ENCODE data around the gene SLC4A1AP.

SLC4A1AP gene

GRCh38 chr2:27705851-27706622 is 42.3 kb downstream of the SLC4A1AP start:
- peaks cover 8% of the 10 kb centered on the region for H3K4me1 Mint-ChIP-seq
- H3K4me3 Mint-ChIP-seq, result no peak overlapping the region
- H3K9me3 Mint-ChIP-seq, result no peaks in the 10 kb centered on the region
- H3K27me3 Mint-ChIP-seq, result peaks cover 10% of the 10 kb centered on the region
- ATAC-seq, result no peak
- no peak overlapping the region for H3K27ac Mint-ChIP-seq
- H3K36me3 Mint-ChIP-seq, result no peaks in the 10 kb centered on the region

GRCh38 chr2:27707462-27708256 is 44.0 kb downstream of the SLC4A1AP start:
- H3K27ac Mint-ChIP-seq, result no peak overlapping the region
- H3K4me1 Mint-ChIP-seq, result peaks cover 8% of the 10 kb centered on the region

GRCh38 chr2:27708257-27708654 is 44.6 kb downstream of the SLC4A1AP start:
- Mint-ChIP-seq H3K36me3 (no peaks in the 10 kb centered on the region), H3K27me3 (peaks cover 27% of the 10 kb centered on the region), H3K4me3 (no peak overlapping the region), H3K4me1 (peaks cover 8% of the 10 kb centered on the region), H3K27ac (no peak overlapping the region), H3K9me3 (no peaks in the 10 kb centered on the region)
- ATAC-seq, result no peak

More at GRCh38 chr2:27707462-27708256, 44.0 kb downstream of the SLC4A1AP start:
- ATAC-seq, result no peak
- no peaks in the 10 kb centered on the region for H3K9me3 Mint-ChIP-seq
- H3K36me3 Mint-ChIP-seq, result no peaks in the 10 kb centered on the region
- peaks cover 21% of the 10 kb centered on the region for H3K27me3 Mint-ChIP-seq
- H3K4me3 Mint-ChIP-seq, result no peak overlapping the region

- Mint-ChIP-seq H3K27me3 (peaks cover 28% of the 10 kb centered on the region), H3K4me1 (peaks cover 5% of the 10 kb centered on the region), H3K36me3 (no peaks in the 10 kb centered on the region), H3K4me3 (no peak overlapping the region), H3K9me3 (no peaks in the 10 kb centered on the region), H3K27ac (no peak overlapping the region)
- no peak for ATAC-seq
Observed at GRCh38 chr2:27708666-27709065, 45.0 kb downstream of the SLC4A1AP start.

GRCh38 chr2:27709326-27709725 is 45.6 kb downstream of the SLC4A1AP start:
- no peak overlapping the region for H3K4me3 Mint-ChIP-seq
- H3K36me3 Mint-ChIP-seq, result no peaks in the 10 kb centered on the region
- no peak overlapping the region for H3K27ac Mint-ChIP-seq
- no peaks in the 10 kb centered on the region for H3K4me1 Mint-ChIP-seq
- peaks cover 29% of the 10 kb centered on the region for H3K27me3 Mint-ChIP-seq
- no peak for ATAC-seq
- no peaks in the 10 kb centered on the region for H3K9me3 Mint-ChIP-seq

- no peak overlapping the region for H3K27ac Mint-ChIP-seq
- no peaks in the 10 kb centered on the region for H3K9me3 Mint-ChIP-seq
- H3K4me1 Mint-ChIP-seq, result no peaks in the 10 kb centered on the region
- no peak for ATAC-seq
- no peak overlapping the region for H3K4me3 Mint-ChIP-seq
- no peaks in the 10 kb centered on the region for H3K36me3 Mint-ChIP-seq
- peaks cover 37% of the 10 kb centered on the region for H3K27me3 Mint-ChIP-seq
Observed at GRCh38 chr2:27709960-27710575, 46.4 kb downstream of the SLC4A1AP start.

- no peaks in the 10 kb centered on the region for H3K9me3 Mint-ChIP-seq
- peaks cover 39% of the 10 kb centered on the region for H3K27me3 Mint-ChIP-seq
- H3K27ac Mint-ChIP-seq, result no peak overlapping the region
- no peaks in the 10 kb centered on the region for H3K36me3 Mint-ChIP-seq
- no peak for ATAC-seq
- H3K4me3 Mint-ChIP-seq, result no peak overlapping the region
- H3K4me1 Mint-ChIP-seq, result no peaks in the 10 kb centered on the region
Observed at GRCh38 chr2:27710640-27711430, 47.1 kb downstream of the SLC4A1AP start.

GRCh38 chr2:27711804-27712203 is 48.1 kb downstream of the SLC4A1AP start:
- Mint-ChIP-seq H3K4me3 (no peak overlapping the region), H3K27ac (no peak overlapping the region), H3K9me3 (no peaks in the 10 kb centered on the region), H3K27me3 (peaks cover 49% of the 10 kb centered on the region), H3K4me1 (peaks cover 8% of the 10 kb centered on the region), H3K36me3 (no peaks in the 10 kb centered on the region)
- ATAC-seq, result no peak

- Mint-ChIP-seq H3K9me3 (no peaks in the 10 kb centered on the region), H3K4me1 (peaks cover 12% of the 10 kb centered on the region), H3K27ac (no peak overlapping the region), H3K27me3 (peaks cover 56% of the 10 kb centered on the region), H3K36me3 (no peaks in the 10 kb centered on the region), H3K4me3 (no peak overlapping the region)
- no peak for ATAC-seq
Observed at GRCh38 chr2:27712522-27712921, 48.8 kb downstream of the SLC4A1AP start.

GRCh38 chr2:27713201-27713600 is 49.5 kb downstream of the SLC4A1AP start:
- peaks cover 53% of the 10 kb centered on the region for H3K27me3 Mint-ChIP-seq
- no peak for ATAC-seq
- no peak overlapping the region for H3K27ac Mint-ChIP-seq
- H3K36me3 Mint-ChIP-seq, result no peaks in the 10 kb centered on the region
- H3K4me1 Mint-ChIP-seq, result peaks cover 12% of the 10 kb centered on the region
- no peaks in the 10 kb centered on the region for H3K9me3 Mint-ChIP-seq
- no peak overlapping the region for H3K4me3 Mint-ChIP-seq

- H3K27me3 Mint-ChIP-seq, result peaks cover 46% of the 10 kb centered on the region
- H3K4me3 Mint-ChIP-seq, result no peak overlapping the region
- H3K4me1 Mint-ChIP-seq, result peaks cover 12% of the 10 kb centered on the region
- no peaks in the 10 kb centered on the region for H3K36me3 Mint-ChIP-seq
- no peaks in the 10 kb centered on the region for H3K9me3 Mint-ChIP-seq
- ATAC-seq, result no peak
- no peak overlapping the region for H3K27ac Mint-ChIP-seq
Observed at GRCh38 chr2:27714053-27714452, 50.4 kb downstream of the SLC4A1AP start.

- Mint-ChIP-seq H3K27me3 (peaks cover 46% of the 10 kb centered on the region), H3K4me1 (peaks cover 12% of the 10 kb centered on the region), H3K36me3 (no peaks in the 10 kb centered on the region), H3K4me3 (peak overlapping the region; percentile 11), H3K27ac (no peak overlapping the region), H3K9me3 (no peaks in the 10 kb centered on the region)
- ATAC-seq, result no peak
Observed at GRCh38 chr2:27714851-27715291, 51.2 kb downstream of the SLC4A1AP start.

- peak overlapping the region; percentile 59 for H3K27ac Mint-ChIP-seq
- ATAC-seq, result peak; percentile 50
- H3K4me1 Mint-ChIP-seq, result peaks cover 12% of the 10 kb centered on the region
- peak overlapping the region; percentile 50 for H3K4me3 Mint-ChIP-seq
- H3K27me3 Mint-ChIP-seq, result peaks cover 52% of the 10 kb centered on the region
- H3K36me3 Mint-ChIP-seq, result no peaks in the 10 kb centered on the region
- no peaks in the 10 kb centered on the region for H3K9me3 Mint-ChIP-seq
Observed at GRCh38 chr2:27715318-27716210, 51.9 kb downstream of the SLC4A1AP start.

All from stimulated activated memory B cell treated with anti-CD40 and anti-IgM and Interleukin-4, amounts not matched to agents 10 μg/mL and 1 μg/mL and 100 μg/mL, for 72 hours (primary cell).